ENCODE data around the gene BRCC3.

Gene BRCC3

DNA sequence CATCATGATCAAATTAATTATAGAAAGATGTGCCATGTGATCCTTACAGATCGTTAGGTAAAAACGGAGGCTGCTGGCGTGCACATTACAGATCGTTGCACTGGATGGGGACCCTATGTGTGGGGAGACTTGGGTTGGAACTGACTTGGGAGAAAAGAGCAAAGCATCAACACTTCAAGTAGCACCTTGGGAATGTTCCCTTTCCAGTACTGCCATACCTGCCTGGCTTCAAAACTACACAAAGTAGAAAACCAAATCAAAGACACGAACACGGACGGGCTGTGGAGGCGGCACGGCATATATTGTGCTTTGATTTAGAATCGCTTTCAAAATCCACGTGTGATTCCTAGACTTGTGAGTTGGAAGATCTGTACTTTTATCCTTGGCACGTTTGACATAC lies 1.3 kb upstream of the BRCC3 start:
- Histone ChIP-seq H3K27me3 (ENCODE audit: insufficient read depth, low read length) (no peaks in the 10 kb centered on the region), H3K4me1 (ENCODE audit: insufficient read depth, low read length) (peaks cover 8% of the 10 kb centered on the region), H2AFZ (ENCODE audit: low read depth, low read length) (no peak overlapping the region), H3K4me3 (ENCODE audit: low read length) (peak overlapping the region; percentile 69), H3K36me3 (ENCODE audit: insufficient read depth, low read length) (peaks cover under 1% of the 10 kb centered on the region), H3K9me3 (ENCODE audit: low read length) (no peaks in the 10 kb centered on the region)

GRCh38 chrX:155070663-155070974 lies 689 bp upstream of the BRCC3 start:
- Histone ChIP-seq H3K4me3 (ENCODE audit: low read length) (peak overlapping the region; percentile 69), H3K4me1 (ENCODE audit: insufficient read depth, low read length) (peaks cover 8% of the 10 kb centered on the region), H3K36me3 (ENCODE audit: insufficient read depth, low read length) (peaks cover 3% of the 10 kb centered on the region), H2AFZ (ENCODE audit: low read depth, low read length) (peak overlapping the region; percentile 87), H3K27me3 (ENCODE audit: insufficient read depth, low read length) (no peaks in the 10 kb centered on the region), H3K9me3 (ENCODE audit: low read length) (no peaks in the 10 kb centered on the region)

DNA sequence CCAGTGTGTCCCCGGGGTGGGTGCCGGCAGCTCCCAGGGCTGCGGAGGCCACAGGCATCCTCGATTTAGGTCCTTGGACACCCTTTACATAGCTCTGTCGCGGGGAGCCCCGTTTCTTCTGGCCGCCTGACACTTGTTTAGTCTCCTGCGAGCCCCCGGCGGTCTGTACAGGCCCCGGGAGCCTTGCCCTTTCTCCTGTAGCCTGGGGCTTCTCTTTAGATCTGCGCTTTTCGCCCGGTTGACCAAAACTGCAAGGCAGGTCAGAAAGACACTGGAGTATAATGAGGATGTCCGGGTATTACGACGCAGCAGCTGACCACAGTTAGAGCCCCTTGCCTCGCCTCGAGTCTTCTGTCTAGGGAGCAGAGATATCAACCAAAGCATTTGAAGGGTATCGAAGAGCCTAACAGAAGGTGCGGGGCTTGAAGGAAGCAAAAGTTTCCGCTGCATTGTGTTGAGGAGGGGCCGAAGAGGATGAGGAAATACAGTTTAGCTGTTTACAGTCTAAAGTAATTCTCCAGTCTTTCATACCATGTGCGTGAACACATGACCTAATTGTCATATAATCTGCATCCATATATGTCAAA lies 479 bp downstream of the BRCC3 start:
- Histone ChIP-seq H3K9me3 (ENCODE audit: low read length) (no peaks in the 10 kb centered on the region), H3K4me3 (ENCODE audit: low read length) (peak overlapping the region; percentile 90), H3K27me3 (ENCODE audit: insufficient read depth, low read length) (no peaks in the 10 kb centered on the region), H3K4me1 (ENCODE audit: insufficient read depth, low read length) (peaks cover 8% of the 10 kb centered on the region), H3K36me3 (ENCODE audit: insufficient read depth, low read length) (peaks cover 3% of the 10 kb centered on the region), H2AFZ (ENCODE audit: low read depth, low read length) (peak overlapping the region; percentile 45)

- no peak overlapping the region for H2AFZ ChIP-seq (ENCODE audit: low read depth, low read length)
- no peak overlapping the region for H3K4me3 ChIP-seq (ENCODE audit: low read length)
- no peaks in the 10 kb centered on the region for H3K27me3 ChIP-seq (ENCODE audit: insufficient read depth, low read length)
- H3K36me3 ChIP-seq (ENCODE audit: insufficient read depth, low read length) = peaks cover 20% of the 10 kb centered on the region
- no peaks in the 10 kb centered on the region for H3K9me3 ChIP-seq (ENCODE audit: low read length)
- no peaks in the 10 kb centered on the region for H3K4me1 ChIP-seq (ENCODE audit: insufficient read depth, low read length)
Measured at GRCh38 chrX:155086202-155086840, 15.0 kb downstream of the BRCC3 start.

DNA sequence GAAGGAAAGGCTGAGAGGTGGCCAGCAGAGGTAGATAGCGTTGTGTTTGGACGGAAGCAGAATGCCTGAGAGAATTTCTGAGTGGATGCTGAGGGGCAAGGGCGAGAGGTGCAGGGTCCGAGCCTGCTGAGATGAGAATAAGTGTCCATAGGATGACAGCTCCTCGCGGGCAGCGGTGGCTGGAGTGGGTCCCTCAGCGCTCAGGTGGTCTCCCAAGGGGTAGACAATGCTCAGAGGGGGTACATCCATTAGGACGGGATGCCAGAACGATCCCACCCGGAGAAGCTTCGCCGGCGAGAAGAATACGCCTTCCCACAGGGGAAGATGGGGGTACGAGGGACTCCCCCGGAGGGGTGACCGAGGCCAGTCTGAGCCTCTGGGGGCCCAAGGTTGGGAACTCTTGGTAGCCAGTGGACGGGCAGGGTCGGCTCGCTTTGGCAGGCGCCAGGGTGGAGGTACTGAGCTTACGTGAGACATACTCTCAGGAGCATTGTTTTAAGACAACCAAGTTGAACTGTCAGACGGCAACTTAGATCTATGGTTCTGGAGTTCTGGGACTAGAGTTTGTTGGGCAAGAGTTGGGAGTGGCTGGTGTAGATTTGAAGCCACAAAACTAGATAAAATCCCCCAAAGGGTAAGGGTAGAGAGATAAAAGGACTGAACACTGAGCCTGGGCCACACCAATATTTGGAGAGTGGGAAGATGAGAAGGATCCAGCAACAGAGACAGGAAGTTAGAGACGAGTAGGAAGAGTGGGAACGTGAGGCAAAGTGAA lies 15.8 kb downstream of the BRCC3 start:
- no peak overlapping the region for H2AFZ ChIP-seq (ENCODE audit: low read depth, low read length)
- H3K36me3 ChIP-seq (ENCODE audit: insufficient read depth, low read length) = peaks cover 20% of the 10 kb centered on the region
- no peaks in the 10 kb centered on the region for H3K9me3 ChIP-seq (ENCODE audit: low read length)
- no peaks in the 10 kb centered on the region for H3K27me3 ChIP-seq (ENCODE audit: insufficient read depth, low read length)
- no peaks in the 10 kb centered on the region for H3K4me1 ChIP-seq (ENCODE audit: insufficient read depth, low read length)
- no peak overlapping the region for H3K4me3 ChIP-seq (ENCODE audit: low read length)

GRCh38 chrX:155094468-155095061 lies 23.3 kb downstream of the BRCC3 start:
- no peaks in the 10 kb centered on the region for H3K4me1 ChIP-seq (ENCODE audit: insufficient read depth, low read length)
- H3K4me3 ChIP-seq (ENCODE audit: low read length) = no peak overlapping the region
- H3K9me3 ChIP-seq (ENCODE audit: low read length) = no peaks in the 10 kb centered on the region
- no peaks in the 10 kb centered on the region for H3K27me3 ChIP-seq (ENCODE audit: insufficient read depth, low read length)
- H2AFZ ChIP-seq (ENCODE audit: low read depth, low read length) = no peak overlapping the region
- H3K36me3 ChIP-seq (ENCODE audit: insufficient read depth, low read length) = peaks cover 1% of the 10 kb centered on the region

- Histone ChIP-seq H3K36me3 (ENCODE audit: insufficient read depth, low read length) (peaks cover 2% of the 10 kb centered on the region), H3K9me3 (ENCODE audit: low read length) (no peaks in the 10 kb centered on the region), H3K27me3 (ENCODE audit: insufficient read depth, low read length) (no peaks in the 10 kb centered on the region), H3K4me3 (ENCODE audit: low read length) (no peak overlapping the region), H2AFZ (ENCODE audit: low read depth, low read length) (no peak overlapping the region), H3K4me1 (ENCODE audit: insufficient read depth, low read length) (no peaks in the 10 kb centered on the region)
Measured at GRCh38 chrX:155105919-155106318, 34.6 kb downstream of the BRCC3 start.

DNA sequence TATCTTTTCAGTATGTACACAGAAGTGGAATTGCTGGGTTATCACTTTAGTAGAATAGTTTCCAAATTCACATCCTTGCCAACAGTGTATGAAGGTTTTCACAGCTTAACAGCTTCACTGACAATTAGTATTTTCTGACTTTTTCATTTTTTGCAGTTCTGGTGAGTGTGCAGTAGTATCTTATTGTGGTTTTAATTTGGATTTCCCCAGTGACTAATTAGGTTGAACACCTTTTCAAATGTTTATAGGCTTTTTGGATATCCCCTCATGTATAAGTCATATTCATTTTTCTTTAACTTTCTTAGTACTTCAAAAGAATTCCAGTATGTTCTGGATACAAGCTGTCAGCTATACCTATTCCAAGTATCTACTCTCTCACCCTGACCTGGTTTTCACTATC lies 37.1 kb downstream of the BRCC3 start:
- no peak overlapping the region for H3K4me3 ChIP-seq (ENCODE audit: low read length)
- no peaks in the 10 kb centered on the region for H3K9me3 ChIP-seq (ENCODE audit: low read length)
- no peak overlapping the region for H2AFZ ChIP-seq (ENCODE audit: low read depth, low read length)
- peaks cover 2% of the 10 kb centered on the region for H3K36me3 ChIP-seq (ENCODE audit: insufficient read depth, low read length)
- H3K4me1 ChIP-seq (ENCODE audit: insufficient read depth, low read length) = no peaks in the 10 kb centered on the region
- H3K27me3 ChIP-seq (ENCODE audit: insufficient read depth, low read length) = no peaks in the 10 kb centered on the region

- no peaks in the 10 kb centered on the region for H3K27me3 ChIP-seq (ENCODE audit: insufficient read depth, low read length)
- H3K4me3 ChIP-seq (ENCODE audit: low read length) = no peak overlapping the region
- no peaks in the 10 kb centered on the region for H3K9me3 ChIP-seq (ENCODE audit: low read length)
- H2AFZ ChIP-seq (ENCODE audit: low read depth, low read length) = no peak overlapping the region
- peaks cover 11% of the 10 kb centered on the region for H3K36me3 ChIP-seq (ENCODE audit: insufficient read depth, low read length)
- H3K4me1 ChIP-seq (ENCODE audit: insufficient read depth, low read length) = no peaks in the 10 kb centered on the region
Measured at GRCh38 chrX:155112171-155112570, 40.9 kb downstream of the BRCC3 start.

- Histone ChIP-seq H3K27me3 (ENCODE audit: insufficient read depth, low read length) (no peaks in the 10 kb centered on the region), H3K4me1 (ENCODE audit: insufficient read depth, low read length) (no peaks in the 10 kb centered on the region), H3K9me3 (ENCODE audit: low read length) (no peaks in the 10 kb centered on the region), H3K36me3 (ENCODE audit: insufficient read depth, low read length) (peaks cover 11% of the 10 kb centered on the region), H2AFZ (ENCODE audit: low read depth, low read length) (no peak overlapping the region), H3K4me3 (ENCODE audit: low read length) (no peak overlapping the region)
Measured at GRCh38 chrX:155113097-155113496, 41.8 kb downstream of the BRCC3 start.

DNA sequence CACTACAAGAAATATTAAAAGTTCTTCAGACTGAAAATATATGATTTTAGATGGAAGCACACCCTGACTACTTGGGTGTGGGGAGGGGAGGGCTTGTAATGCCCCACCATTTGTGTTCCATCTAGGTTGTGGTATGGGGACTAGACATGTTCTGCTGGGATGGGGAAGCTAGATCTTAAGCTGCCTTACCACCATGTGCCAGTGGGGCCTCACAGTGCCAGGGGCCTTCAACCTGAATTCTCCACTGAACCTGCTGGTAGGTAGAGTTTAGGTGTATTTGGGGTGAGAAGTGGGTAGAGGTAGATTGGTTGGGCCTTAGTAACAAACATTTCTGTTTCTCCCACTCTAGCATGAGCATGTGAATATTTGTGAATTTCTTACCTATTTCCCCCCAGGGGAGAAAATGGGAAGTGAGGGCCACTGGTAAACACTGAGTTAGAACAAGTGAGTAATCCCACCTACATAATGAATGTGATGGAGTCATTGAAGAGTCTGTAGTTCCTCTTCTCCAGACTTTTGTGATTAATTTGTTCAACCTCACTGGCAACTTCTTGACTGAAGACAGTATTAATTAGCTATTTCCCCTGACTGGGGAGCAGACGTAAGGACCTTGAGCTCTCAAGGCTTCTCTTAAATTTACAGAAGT lies 44.0 kb downstream of the BRCC3 start:
- Histone ChIP-seq H2AFZ (ENCODE audit: low read depth, low read length) (no peak overlapping the region), H3K27me3 (ENCODE audit: insufficient read depth, low read length) (no peaks in the 10 kb centered on the region), H3K4me1 (ENCODE audit: insufficient read depth, low read length) (no peaks in the 10 kb centered on the region), H3K9me3 (ENCODE audit: low read length) (no peaks in the 10 kb centered on the region), H3K36me3 (ENCODE audit: insufficient read depth, low read length) (peaks cover 13% of the 10 kb centered on the region), H3K4me3 (ENCODE audit: low read length) (no peak overlapping the region)

DNA sequence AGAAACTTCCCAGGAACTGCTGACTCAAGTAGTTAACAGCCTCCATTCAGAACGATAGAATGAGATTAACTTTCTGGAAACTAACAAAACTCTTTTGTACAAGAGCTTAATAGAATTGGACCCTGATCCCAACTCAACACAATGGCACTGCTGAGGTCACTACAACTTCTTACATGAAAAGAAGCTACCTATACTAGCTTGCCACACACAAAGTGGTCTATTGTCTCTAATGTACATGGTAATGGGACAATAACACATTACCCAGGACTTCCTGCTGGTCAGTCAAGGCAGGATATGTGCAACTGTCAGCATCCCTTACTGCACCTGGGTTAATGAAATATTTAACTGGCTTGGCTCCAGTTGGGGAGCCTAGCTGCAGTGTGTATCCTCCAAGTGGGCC lies 56.2 kb downstream of the BRCC3 start:
- Histone ChIP-seq H3K4me1 (ENCODE audit: insufficient read depth, low read length) (no peaks in the 10 kb centered on the region), H3K4me3 (ENCODE audit: low read length) (no peak overlapping the region), H3K9me3 (ENCODE audit: low read length) (no peaks in the 10 kb centered on the region), H3K27me3 (ENCODE audit: insufficient read depth, low read length) (no peaks in the 10 kb centered on the region), H3K36me3 (ENCODE audit: insufficient read depth, low read length) (peaks cover 6% of the 10 kb centered on the region), H2AFZ (ENCODE audit: low read depth, low read length) (no peak overlapping the region)

GRCh38 chrX:155127940-155128339 lies 56.6 kb downstream of the BRCC3 start:
- Histone ChIP-seq H3K27me3 (ENCODE audit: insufficient read depth, low read length) (no peaks in the 10 kb centered on the region), H3K9me3 (ENCODE audit: low read length) (no peaks in the 10 kb centered on the region), H2AFZ (ENCODE audit: low read depth, low read length) (no peak overlapping the region), H3K4me3 (ENCODE audit: low read length) (no peak overlapping the region), H3K4me1 (ENCODE audit: insufficient read depth, low read length) (no peaks in the 10 kb centered on the region), H3K36me3 (ENCODE audit: insufficient read depth, low read length) (peaks cover 6% of the 10 kb centered on the region)
